HCT116 (cell line): ENCODE data around the gene PTP4A2. TPM values are rescaled to one million over a fixed set of nuclear protein-coding genes. Genes with fewer than 3 reads are reported as not detected.

ENCODE experiments used
- ATAC-seq: fragments of 200-7000 bp; cut with Tn5 transposase; 2 replicates; pipeline ENCODE4 v1.9.1; 2020; ENCODE audit warnings: mild to moderate bottlenecking, moderate library complexity
- BruUV-seq: library from RNA; stranded (reverse); fragments of 400-500 nt; replicated peaks from 2 replicates; lab custom pipeline; 2021; lab: Mats Ljungman, UMichigan
- CTCF ChIA-PET: fragments of 300-600 bp; sonication (Branson Sonifier 250); formaldehyde crosslinking; loops from one replicate; lab custom pipeline; 2021; ENCODE audit warnings: antibody characterized with exemption; lab: Charles Lee
- POLR2A ChIA-PET: fragments of 300-600, 350-600 bp; sonication (Branson Sonifier 250); formaldehyde crosslinking; loops from one replicate; lab custom pipeline; 2021; ENCODE audit warnings: antibody characterized with exemption; lab: Charles Lee
- RAD21 ChIA-PET, 2 experiments: fragments of 300-600 bp; sonication (Branson Sonifier 250); formaldehyde crosslinking; loops; one replicate each; lab custom pipeline; 2023; ENCODE audit warnings: low total read pairs in 2 of 2; ENCODE audit not compliant: uncharacterized antibody in 2 of 2, unreplicated experiment in 2 of 2, low non-redundant PET in 1 of 2; lab: Charles Lee
- DNase-seq: peaks from one replicate; pipeline ENCODE4 v3.0.0-alpha.2; 2010; ENCODE audit warnings: low read depth, low spot score
- H2AFZ ChIP-seq: fragments of 200-600 bp; shearing (Covaris generic), sonication (generic); 2 replicates; pipeline ENCODE4 v1.6.1; 2017; ENCODE audit warnings: low read depth, mixed run types, mixed read lengths, antibody characterized with exemption, low read length; ENCODE audit not compliant: poor library complexity, severe bottlenecking
- H3K27ac ChIP-seq: 2 replicates; pipeline ENCODE4 v1.5.1; 2012; ENCODE audit warnings: low read depth, low read length
- H3K27me3 ChIP-seq: fragments of 200-600 bp; sonication (generic); 2 replicates; pipeline ENCODE4 v1.6.1; 2016; ENCODE audit warnings: mixed run types, low read length, mixed read lengths; ENCODE audit not compliant: insufficient read depth
- H3K36me3 ChIP-seq, 2 experiments: fragments of 200-500 bp in 1 of 2; fragments of 200-600 bp in 1 of 2; sonication (Bioruptor generic) in 1 of 2; sonication (generic) in 1 of 2; 2 replicates each; pipeline versions ENCODE4 v1.5.1 to v1.6.1; 2014 to 2016; ENCODE audit warnings: low read length in 2 of 2, inconsistent platforms in 1 of 2, mixed read lengths in 1 of 2, mixed run types in 1 of 2; ENCODE audit not compliant: insufficient read depth in 2 of 2, control insufficient read depth in 1 of 2
- H3K4me1 ChIP-seq, 2 experiments: fragments of 200-600 bp in 1 of 2; sonication (generic) in 1 of 2; 2 replicates each; pipeline versions ENCODE4 v1.5.1 to v1.6.1; 2012 to 2017; ENCODE audit warnings: low read length in 2 of 2, inconsistent platforms in 1 of 2, mild to moderate bottlenecking in 1 of 2, mixed read lengths in 1 of 2, mixed run types in 1 of 2, moderate library complexity in 1 of 2; ENCODE audit not compliant: insufficient read depth in 2 of 2, control insufficient read depth in 1 of 2
- H3K4me2 ChIP-seq: fragments of 200-600 bp; sonication (generic); 2 replicates; pipeline ENCODE4 v1.6.1; 2017; ENCODE audit warnings: mixed run types, low read length, mixed read lengths
- H3K4me3 ChIP-seq, 2 experiments: fragments of 200-600 bp in 1 of 2; sonication (generic) in 1 of 2; replicated peaks in 1 of 2; 2 replicates each; pipeline ENCODE4 v1.5.1; 2011 to 2016; ENCODE audit warnings: low read length in 2 of 2, control low read depth in 1 of 2, low read depth in 1 of 2, mild to moderate bottlenecking in 1 of 2, mixed read lengths in 1 of 2, mixed run types in 1 of 2
- H3K79me2 ChIP-seq: fragments of 200-600 bp; sonication (generic); 2 replicates; pipeline ENCODE4 v1.6.1; 2017; ENCODE audit warnings: mild to moderate bottlenecking, mixed run types, low read length, moderate library complexity, mixed read lengths; ENCODE audit not compliant: insufficient read depth
- H3K9ac ChIP-seq: fragments of 200-600 bp; sonication (generic); 2 replicates; pipeline ENCODE4 v1.6.1; 2016; ENCODE audit warnings: low read length, mixed read lengths
- H3K9me2 ChIP-seq: fragments of 200-600 bp; sonication (generic), shearing (Covaris generic); 2 replicates; pipeline ENCODE4 v1.6.1; 2017; ENCODE audit warnings: mixed run types, mild to moderate bottlenecking, moderate library complexity; ENCODE audit not compliant: insufficient read depth
- H3K9me3 ChIP-seq, 2 experiments: fragments of 200-500 bp in 1 of 2; fragments of 200-600 bp in 1 of 2; sonication (Bioruptor generic) in 1 of 2; sonication (generic) in 1 of 2; 2 replicates each; pipeline ENCODE4 v1.6.1; 2014 to 2017; ENCODE audit warnings: low read length in 2 of 2, mixed read lengths in 2 of 2, inconsistent platforms in 1 of 2, low read depth in 1 of 2, mild to moderate bottlenecking in 1 of 2, mixed run types in 1 of 2, moderate library complexity in 1 of 2; ENCODE audit not compliant: control insufficient read depth in 1 of 2, insufficient read depth in 1 of 2
- H4K20me1 ChIP-seq: fragments of 200-600 bp; sonication (generic), shearing (Covaris generic); 2 replicates; pipeline ENCODE4 v1.6.1; 2017; ENCODE audit warnings: mixed run types, mild to moderate bottlenecking, moderate library complexity; ENCODE audit not compliant: insufficient read depth
- CBX3 ChIP-seq: IDR thresholded peaks from 2 replicates; pipeline ENCODE4 v1.6.1; 2012; ENCODE audit warnings: low read depth
- EGR1 ChIP-seq: IDR thresholded peaks from 2 replicates; pipeline ENCODE4 v1.6.1; 2012; ENCODE audit warnings: low read depth
- EZH2 ChIP-seq: fragments of 200-600 bp; sonication (generic); IDR thresholded peaks from 2 replicates; pipeline ENCODE4 v1.6.1; 2017; ENCODE audit warnings: antibody characterized with exemption, mixed run types
- JUND ChIP-seq: IDR thresholded peaks from 2 replicates; pipeline ENCODE4 v1.6.1; 2012
- MAX ChIP-seq: IDR thresholded peaks from 2 replicates; pipeline ENCODE4 v1.6.1; 2012
- POLR2A ChIP-seq: IDR thresholded peaks from 2 replicates; pipeline ENCODE4 v1.7.0; 2011; ENCODE audit warnings: borderline replicate concordance; ENCODE audit not compliant: insufficient read depth, insufficient read length; ENCODE audit errors: extremely low read depth
- POLR2AphosphoS5 ChIP-seq: IDR thresholded peaks from 2 replicates; pipeline ENCODE4 v1.6.1; 2011; ENCODE audit warnings: mild to moderate bottlenecking, low read depth, low read length, moderate library complexity
- RAD21 ChIP-seq: IDR thresholded peaks from 2 replicates; pipeline ENCODE4 v1.6.1; 2012; ENCODE audit warnings: low read depth, mild to moderate bottlenecking
- TCF7L2 ChIP-seq: IDR thresholded peaks from 2 replicates; pipeline ENCODE4 v1.7.0; 2011; ENCODE audit warnings: borderline replicate concordance, inconsistent platforms; ENCODE audit not compliant: insufficient read depth, insufficient read length; ENCODE audit errors: extremely low read depth
- YY1 ChIP-seq: IDR thresholded peaks from 2 replicates; pipeline ENCODE4 v1.6.1; 2011; ENCODE audit warnings: low read length, low read depth, moderate library complexity, mild to moderate bottlenecking; ENCODE audit not compliant: insufficient replicate concordance; ENCODE audit errors: extremely low read depth
- ZBTB33 ChIP-seq: IDR thresholded peaks from 2 replicates; pipeline ENCODE4 v1.6.1; 2011; ENCODE audit warnings: mild to moderate bottlenecking, low read length, moderate library complexity; ENCODE audit not compliant: insufficient replicate concordance; ENCODE audit errors: extremely low read depth
- ZFX ChIP-seq: fragments of 450-650 bp; IDR thresholded peaks from 2 replicates; pipeline ENCODE4 v1.6.1; 2017
- ZNF274 ChIP-seq: fragments of 200-500 bp; sonication (Bioruptor generic); IDR thresholded peaks from 2 replicates; pipeline ENCODE4 v1.6.1; 2014; ENCODE audit warnings: mild to moderate bottlenecking, low read depth, low read length, inconsistent platforms
- intact Hi-C: fragments of 100-400 bp; cut with micrococcal nuclease; formaldehyde crosslinking; loops from 2 replicates; pipeline ENCODE4 v1.10.0; 2022
- total RNA-seq: library from RNA; stranded (reverse); gene quantifications from one replicate; pipeline ENCODE4 v1.2.1, GENCODE V29; 2021; ENCODE audit not compliant: unreplicated experiment

The PTP4A2 gene
- total RNA-seq, 1 experiment from 2014 or later, result 267 TPM

- BruUV-seq, result no TSS peak
- Histone ChIP-seq H3K9me2 (no peaks in the 10 kb centered on the region), H3K79me2 (peaks cover 85% of the 10 kb centered on the region), H3K9ac (no peak overlapping the region), H3K9me3 (no peaks in the 10 kb centered on the region), H3K27ac (no peak overlapping the region), H4K20me1 (peaks cover 46% of the 10 kb centered on the region; the same call in 1 of the 2 replicates), H3K4me3 (no peak overlapping the region)
- DNase-seq (no peak), ATAC-seq (no peak)
- ChIA-PET CTCF (no interaction called here), RAD21 (no interaction called here), POLR2A (interaction anchor here (0.8 kb wide), 1 partner anchor 9 kb away, joined by 3 read pairs; no protein-coding TSS in a partner anchor)
- TF ChIP-seq CBX3 (no peak), ZFX (no peak), MAX (no peak), YY1 (no peak), EGR1 (no peak), JUND (no peak), POLR2AphosphoS5 (no peak), EZH2 (no peak), ZNF274 (no peak), TCF7L2 (no peak), ZBTB33 (no peak), RAD21 (no peak), POLR2A (no peak)
- TF ChIP-seq, all 23 proteins: peak for 0
- Histone ChIP-seq H2AFZ (no peak overlapping the region), H3K36me3 (peaks cover 32 to 54% of the 10 kb centered on the region in 2 experiments), H3K4me2 (no peak overlapping the region), H3K27me3 (no peaks in the 10 kb centered on the region), H3K4me1 (no peaks in the 10 kb centered on the region)
- intact Hi-C loops, result no loop called here
Observed at GRCh38 chr1:31911994-31912780, 26.0 kb downstream of the PTP4A2 start.
